HL-60 (cell line): ENCODE results near the gene SFMBT2.

Experiments
- DNase-seq, 2 experiments: peaks; one replicate each; pipeline ENCODE4 v3.0.0-alpha.2; 2010 to 2020; ENCODE audit warnings: low read depth in 1 of 2, low spot score in 1 of 2
- H3K27ac ChIP-seq: fragments of 250-450 bp; sonication (Bioruptor Pico); replicated peaks from 2 replicates; pipeline ENCODE4 v1.5.1; 2020; ENCODE audit warnings: mild to moderate bottlenecking, moderate library complexity
- H3K27me3 ChIP-seq: fragments of 250-450 bp; sonication (Bioruptor Pico); 2 replicates; pipeline ENCODE4 v1.5.1; 2021; ENCODE audit warnings: mild to moderate bottlenecking, moderate library complexity; ENCODE audit not compliant: insufficient read depth, poor library complexity, severe bottlenecking
- H3K4me3 ChIP-seq: replicated peaks from 2 replicates; pipeline ENCODE4 v1.5.1; 2011; ENCODE audit warnings: mild to moderate bottlenecking, control low read depth, low read length; ENCODE audit not compliant: insufficient read depth
- GABPA ChIP-seq: IDR thresholded peaks from 2 replicates; pipeline ENCODE4 v1.6.1; 2012; ENCODE audit warnings: low read depth
- POLR2AphosphoS5 ChIP-seq: IDR thresholded peaks from 2 replicates; pipeline ENCODE4 v1.6.1; 2012; ENCODE audit warnings: low read depth
- SPI1 ChIP-seq: IDR thresholded peaks from 2 replicates; pipeline ENCODE4 v1.6.1; 2012; ENCODE audit warnings: low read depth, mild to moderate bottlenecking, borderline replicate concordance
- TF ChIP-seq, protein P1 (sequence below): IDR thresholded peaks from 2 replicates; pipeline ENCODE4 v1.6.1; 2012; ENCODE audit warnings: low read depth; ENCODE audit not compliant: insufficient replicate concordance
- TF ChIP-seq, protein P2 (sequence below): IDR thresholded peaks from one replicate; pipeline ENCODE4 v1.5.1; 2011; ENCODE audit warnings: low read length, control low read depth, inconsistent platforms; ENCODE audit not compliant: insufficient read depth

The SFMBT2 gene

DNA sequence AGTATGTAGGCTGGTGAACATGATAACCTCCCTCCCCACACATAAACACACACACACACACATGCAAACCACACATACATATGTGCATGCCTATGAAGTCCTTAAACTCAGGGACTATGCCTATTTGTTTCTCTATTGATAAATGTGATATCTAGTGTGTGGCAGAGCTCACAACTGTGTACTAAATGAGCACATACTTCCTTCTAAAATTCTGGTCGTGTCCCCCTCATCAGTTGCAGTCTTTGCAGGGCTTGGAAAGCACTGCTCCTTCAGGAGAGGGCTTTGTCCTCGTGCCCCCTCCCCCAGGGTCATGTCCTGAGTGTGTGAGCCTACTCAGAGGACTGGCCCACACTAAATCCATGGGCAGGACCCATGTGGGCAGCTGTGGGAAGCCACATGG is 94.0 kb downstream of the SFMBT2 start:
- TF ChIP-seq GABPA (no peak), SPI1 (no peak), POLR2AphosphoS5 (no peak)
- TF ChIP-seq, protein P1, sequence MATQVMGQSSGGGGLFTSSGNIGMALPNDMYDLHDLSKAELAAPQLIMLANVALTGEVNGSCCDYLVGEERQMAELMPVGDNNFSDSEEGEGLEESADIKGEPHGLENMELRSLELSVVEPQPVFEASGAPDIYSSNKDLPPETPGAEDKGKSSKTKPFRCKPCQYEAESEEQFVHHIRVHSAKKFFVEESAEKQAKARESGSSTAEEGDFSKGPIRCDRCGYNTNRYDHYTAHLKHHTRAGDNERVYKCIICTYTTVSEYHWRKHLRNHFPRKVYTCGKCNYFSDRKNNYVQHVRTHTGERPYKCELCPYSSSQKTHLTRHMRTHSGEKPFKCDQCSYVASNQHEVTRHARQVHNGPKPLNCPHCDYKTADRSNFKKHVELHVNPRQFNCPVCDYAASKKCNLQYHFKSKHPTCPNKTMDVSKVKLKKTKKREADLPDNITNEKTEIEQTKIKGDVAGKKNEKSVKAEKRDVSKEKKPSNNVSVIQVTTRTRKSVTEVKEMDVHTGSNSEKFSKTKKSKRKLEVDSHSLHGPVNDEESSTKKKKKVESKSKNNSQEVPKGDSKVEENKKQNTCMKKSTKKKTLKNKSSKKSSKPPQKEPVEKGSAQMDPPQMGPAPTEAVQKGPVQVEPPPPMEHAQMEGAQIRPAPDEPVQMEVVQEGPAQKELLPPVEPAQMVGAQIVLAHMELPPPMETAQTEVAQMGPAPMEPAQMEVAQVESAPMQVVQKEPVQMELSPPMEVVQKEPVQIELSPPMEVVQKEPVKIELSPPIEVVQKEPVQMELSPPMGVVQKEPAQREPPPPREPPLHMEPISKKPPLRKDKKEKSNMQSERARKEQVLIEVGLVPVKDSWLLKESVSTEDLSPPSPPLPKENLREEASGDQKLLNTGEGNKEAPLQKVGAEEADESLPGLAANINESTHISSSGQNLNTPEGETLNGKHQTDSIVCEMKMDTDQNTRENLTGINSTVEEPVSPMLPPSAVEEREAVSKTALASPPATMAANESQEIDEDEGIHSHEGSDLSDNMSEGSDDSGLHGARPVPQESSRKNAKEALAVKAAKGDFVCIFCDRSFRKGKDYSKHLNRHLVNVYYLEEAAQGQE, result no peak
- TF ChIP-seq, protein P2, sequence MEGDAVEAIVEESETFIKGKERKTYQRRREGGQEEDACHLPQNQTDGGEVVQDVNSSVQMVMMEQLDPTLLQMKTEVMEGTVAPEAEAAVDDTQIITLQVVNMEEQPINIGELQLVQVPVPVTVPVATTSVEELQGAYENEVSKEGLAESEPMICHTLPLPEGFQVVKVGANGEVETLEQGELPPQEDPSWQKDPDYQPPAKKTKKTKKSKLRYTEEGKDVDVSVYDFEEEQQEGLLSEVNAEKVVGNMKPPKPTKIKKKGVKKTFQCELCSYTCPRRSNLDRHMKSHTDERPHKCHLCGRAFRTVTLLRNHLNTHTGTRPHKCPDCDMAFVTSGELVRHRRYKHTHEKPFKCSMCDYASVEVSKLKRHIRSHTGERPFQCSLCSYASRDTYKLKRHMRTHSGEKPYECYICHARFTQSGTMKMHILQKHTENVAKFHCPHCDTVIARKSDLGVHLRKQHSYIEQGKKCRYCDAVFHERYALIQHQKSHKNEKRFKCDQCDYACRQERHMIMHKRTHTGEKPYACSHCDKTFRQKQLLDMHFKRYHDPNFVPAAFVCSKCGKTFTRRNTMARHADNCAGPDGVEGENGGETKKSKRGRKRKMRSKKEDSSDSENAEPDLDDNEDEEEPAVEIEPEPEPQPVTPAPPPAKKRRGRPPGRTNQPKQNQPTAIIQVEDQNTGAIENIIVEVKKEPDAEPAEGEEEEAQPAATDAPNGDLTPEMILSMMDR, result no peak
- no peak overlapping the region for H3K27ac ChIP-seq

DNA sequence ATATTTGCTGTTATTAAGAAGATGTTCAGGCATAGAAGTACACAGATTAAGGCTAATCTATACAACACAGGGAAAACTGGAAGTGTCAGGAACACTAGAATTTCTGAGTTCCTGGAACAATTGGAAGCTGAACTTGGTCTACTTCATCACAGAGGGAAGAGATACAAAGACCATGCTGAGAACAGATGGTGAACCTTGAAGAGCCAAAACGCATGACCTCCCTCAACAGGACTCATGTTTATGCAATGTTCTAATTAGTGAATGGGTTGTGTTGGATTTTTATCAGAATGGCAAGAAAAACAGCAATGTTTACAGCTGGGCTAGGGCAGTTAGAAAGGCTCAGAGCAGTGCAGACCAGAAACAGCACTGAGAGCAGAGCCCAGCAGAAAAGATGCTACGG is 94.9 kb downstream of the SFMBT2 start:
- Histone ChIP-seq H3K27ac (no peak overlapping the region), H3K4me3 (no peak overlapping the region), H3K27me3 (no peaks in the 10 kb centered on the region)
- no peak for TF ChIP-seq POLR2AphosphoS5
- TF ChIP-seq GABPA, result no peak
- TF ChIP-seq, protein P1, result no peak
- TF ChIP-seq, protein P2, result no peak
- TF ChIP-seq SPI1, result no peak
- DNase-seq, result no peak

More for the DNA sequence above, 94.0 kb downstream of the SFMBT2 start:
- no peak for DNase-seq
- H3K4me3 ChIP-seq, result no peak overlapping the region
- H3K27me3 ChIP-seq, result no peaks in the 10 kb centered on the region

DNA sequence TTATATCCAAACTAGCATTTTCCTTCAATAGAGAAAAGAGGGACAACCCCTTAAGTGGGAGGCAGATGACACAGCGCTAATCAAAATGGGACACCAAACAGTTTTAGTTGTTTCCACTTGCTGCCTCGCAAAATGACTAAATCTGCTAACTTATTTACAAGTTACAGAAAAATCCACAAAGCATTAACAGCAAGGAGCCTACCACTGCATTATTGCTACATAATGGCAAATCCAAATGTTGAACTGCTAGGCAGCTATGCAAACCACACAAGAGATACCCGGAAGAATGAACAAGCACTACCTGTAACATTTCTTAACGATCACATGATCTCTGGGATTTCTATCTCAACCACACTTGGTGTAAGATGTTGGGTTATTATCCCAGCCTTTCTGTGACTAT is 96.7 kb downstream of the SFMBT2 start:
- no peaks in the 10 kb centered on the region for H3K27me3 ChIP-seq
- H3K4me3 ChIP-seq, result no peak overlapping the region
- H3K27ac ChIP-seq, result peak overlapping the region; percentile 24; the same call in 1 of the 2 replicates
- no peak for TF ChIP-seq GABPA
- no peak for TF ChIP-seq POLR2AphosphoS5
- TF ChIP-seq, protein P2, result no peak
- no peak for TF ChIP-seq SPI1
- TF ChIP-seq, protein P1, result no peak
- peak in 1 of 2 experiments; percentile 5 for DNase-seq
